Measurements from ENCODE around the gene FAM222A.

The FAM222A gene

GRCh38 chr12:109818905-109819500 is 105.4 kb downstream of the FAM222A start:
- Histone ChIP-seq H3K36me3 (ENCODE audit: control insufficient read depth in 2 of 2, insufficient read depth in 2 of 2, low read length in 2 of 2) (no peaks in the 10 kb centered on the region), H3K4me1 (ENCODE audit: control insufficient read depth, insufficient read depth, low read length) (no peaks in the 10 kb centered on the region), H3K27me3 (ENCODE audit: control insufficient read depth in 1 of 2, insufficient read depth in 2 of 2, low read length in 2 of 2) (peaks cover 14 to 20% of the 10 kb centered on the region in 2 donors), H3K27ac (ENCODE audit: low read length) (no peak overlapping the region), H3K9me3 (ENCODE audit: control insufficient read depth in 2 of 2, low read length in 2 of 2) (no peaks in the 10 kb centered on the region), H3K9ac (ENCODE audit: low read length in 2 of 2) (no peak overlapping the region), H3K4me3 (ENCODE audit: low read length in 2 of 2) (no peak overlapping the region)
